Mesothelial cell of epicardium (in vitro differentiated cells): ENCODE measurements around the gene BRWD1. TPM values are rescaled to one million over a fixed set of nuclear protein-coding genes. Genes with fewer than 3 reads are reported as not detected.

ENCODE experiments used
- DNase-seq, 2 experiments: peaks; one replicate each; pipeline ENCODE4 v3.0.0; 2021; ENCODE audit warnings: low spot score in 2 of 2; ENCODE audit not compliant: unreplicated experiment in 2 of 2
- H3K27ac Mint-ChIP-seq: 2 replicates; pipeline ENCODE4 v1.8.0; 2021; ENCODE audit warnings: mixed read lengths
- H3K27me3 Mint-ChIP-seq: 2 replicates; pipeline ENCODE4 v1.8.0; 2021; ENCODE audit warnings: low read depth, mixed read lengths
- H3K36me3 Mint-ChIP-seq: 2 replicates; pipeline ENCODE4 v1.8.0; 2021; ENCODE audit warnings: mixed read lengths
- H3K4me1 Mint-ChIP-seq: 2 replicates; pipeline ENCODE4 v1.8.0; 2021; ENCODE audit warnings: mixed read lengths
- H3K4me3 Mint-ChIP-seq: 2 replicates; pipeline ENCODE4 v1.8.0; 2021; ENCODE audit warnings: mild to moderate bottlenecking, moderate library complexity, mixed read lengths
- H3K9me3 Mint-ChIP-seq: 2 replicates; pipeline ENCODE4 v1.8.0; 2021; ENCODE audit warnings: mixed read lengths
- total RNA-seq: library from RNA; stranded (reverse); gene quantifications from 3 replicates; pipeline ENCODE4 v1.2.1, GENCODE V29; 2021
- TF ChIP-seq, protein P1 (sequence below): fragments of 200-600 bp; sonication (generic); IDR thresholded peaks from one replicate; pipeline ENCODE4 v1.5.0; 2021; ENCODE audit warnings: antibody characterized with exemption; ENCODE audit not compliant: unreplicated experiment

Gene BRWD1
- total RNA-seq, 1 donor from 2014 or later = 65.9 TPM

DNA sequence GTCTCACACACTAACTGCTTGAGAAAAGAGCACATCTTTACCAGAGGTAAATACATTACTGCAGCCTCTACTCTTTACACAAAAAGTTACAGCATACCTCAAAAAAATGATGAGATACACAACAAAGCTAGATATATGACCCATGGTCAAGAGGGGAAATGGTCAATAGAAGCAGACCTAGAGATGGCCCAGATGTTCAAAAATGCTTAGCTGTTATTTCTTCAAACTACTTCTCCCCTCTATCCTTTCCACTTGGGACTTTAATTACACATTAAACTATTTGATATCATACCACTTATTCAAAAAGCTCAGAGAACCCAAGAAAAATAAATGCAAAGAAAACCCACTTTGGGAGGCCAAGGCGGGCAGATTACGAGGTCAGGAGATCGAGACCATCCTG lies 12.8 kb downstream of the BRWD1 start:
- H3K36me3 Mint-ChIP-seq = peaks cover 39% of the 10 kb centered on the region
- no peaks in the 10 kb centered on the region for H3K27me3 Mint-ChIP-seq
- peaks cover 13% of the 10 kb centered on the region for H3K9me3 Mint-ChIP-seq

DNA sequence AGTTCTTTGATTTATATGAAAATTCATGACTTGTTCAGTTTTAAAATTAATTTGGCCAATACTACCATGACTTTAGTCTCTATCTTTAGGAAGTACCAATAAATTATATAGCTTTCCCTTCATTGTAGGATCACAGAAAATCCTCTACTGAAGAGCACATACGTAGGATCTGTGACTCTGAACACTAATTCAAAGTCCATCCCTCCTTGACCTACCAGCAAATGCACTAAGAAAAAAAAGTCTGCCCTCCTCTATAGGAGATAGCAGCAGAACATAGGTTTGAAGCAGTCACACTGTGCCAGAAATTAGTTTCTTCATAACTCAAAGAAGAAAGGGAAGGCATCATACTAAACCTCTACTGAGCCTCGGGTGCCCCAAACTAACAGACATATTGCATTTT lies 16.5 kb downstream of the BRWD1 start:
- Mint-ChIP-seq H3K36me3 (peaks cover 55% of the 10 kb centered on the region), H3K27ac (no peak overlapping the region), H3K27me3 (no peaks in the 10 kb centered on the region), H3K9me3 (peaks cover 13% of the 10 kb centered on the region), H3K4me1 (no peaks in the 10 kb centered on the region), H3K4me3 (no peak overlapping the region)
- TF ChIP-seq, protein P1, sequence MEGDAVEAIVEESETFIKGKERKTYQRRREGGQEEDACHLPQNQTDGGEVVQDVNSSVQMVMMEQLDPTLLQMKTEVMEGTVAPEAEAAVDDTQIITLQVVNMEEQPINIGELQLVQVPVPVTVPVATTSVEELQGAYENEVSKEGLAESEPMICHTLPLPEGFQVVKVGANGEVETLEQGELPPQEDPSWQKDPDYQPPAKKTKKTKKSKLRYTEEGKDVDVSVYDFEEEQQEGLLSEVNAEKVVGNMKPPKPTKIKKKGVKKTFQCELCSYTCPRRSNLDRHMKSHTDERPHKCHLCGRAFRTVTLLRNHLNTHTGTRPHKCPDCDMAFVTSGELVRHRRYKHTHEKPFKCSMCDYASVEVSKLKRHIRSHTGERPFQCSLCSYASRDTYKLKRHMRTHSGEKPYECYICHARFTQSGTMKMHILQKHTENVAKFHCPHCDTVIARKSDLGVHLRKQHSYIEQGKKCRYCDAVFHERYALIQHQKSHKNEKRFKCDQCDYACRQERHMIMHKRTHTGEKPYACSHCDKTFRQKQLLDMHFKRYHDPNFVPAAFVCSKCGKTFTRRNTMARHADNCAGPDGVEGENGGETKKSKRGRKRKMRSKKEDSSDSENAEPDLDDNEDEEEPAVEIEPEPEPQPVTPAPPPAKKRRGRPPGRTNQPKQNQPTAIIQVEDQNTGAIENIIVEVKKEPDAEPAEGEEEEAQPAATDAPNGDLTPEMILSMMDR = no peak
- no peak for DNase-seq

More for the DNA sequence above, 12.8 kb downstream of the BRWD1 start:
- DNase-seq = no peak
- H3K4me3 Mint-ChIP-seq = no peak overlapping the region
- TF ChIP-seq, protein P1 = no peak
- H3K27ac Mint-ChIP-seq = no peak overlapping the region
- no peaks in the 10 kb centered on the region for H3K4me1 Mint-ChIP-seq

DNA sequence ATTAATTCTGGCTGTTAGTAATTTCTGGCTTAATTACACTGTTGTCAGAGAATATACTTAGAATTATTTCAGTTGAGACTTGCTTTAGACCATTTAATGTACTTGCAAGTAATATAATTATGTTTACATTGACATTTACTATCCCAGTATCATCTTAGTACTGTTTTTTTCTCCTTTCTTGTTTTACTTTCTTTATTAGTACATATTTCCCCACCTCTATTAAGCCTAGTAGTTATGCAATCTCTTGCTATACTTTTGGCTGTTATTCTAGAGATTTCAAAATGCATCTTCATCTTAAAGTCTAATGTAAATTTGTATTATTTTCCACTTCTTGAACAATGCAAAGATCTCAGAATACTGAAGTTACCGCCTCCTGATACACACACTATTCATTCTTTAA lies 24.4 kb downstream of the BRWD1 start:
- Mint-ChIP-seq H3K27me3 (no peaks in the 10 kb centered on the region), H3K4me1 (no peaks in the 10 kb centered on the region), H3K36me3 (peaks cover 65% of the 10 kb centered on the region), H3K9me3 (peaks cover 9% of the 10 kb centered on the region), H3K4me3 (no peak overlapping the region), H3K27ac (no peak overlapping the region)
- DNase-seq = no peak
- TF ChIP-seq, protein P1 = no peak

GRCh38 chr21:39282911-39283310 lies 30.5 kb downstream of the BRWD1 start:
- Mint-ChIP-seq H3K36me3 (peaks cover 41% of the 10 kb centered on the region), H3K4me1 (no peaks in the 10 kb centered on the region), H3K27me3 (no peaks in the 10 kb centered on the region), H3K27ac (no peak overlapping the region), H3K9me3 (no peaks in the 10 kb centered on the region), H3K4me3 (no peak overlapping the region)
- DNase-seq = no peak
- TF ChIP-seq, protein P1 = no peak

DNA sequence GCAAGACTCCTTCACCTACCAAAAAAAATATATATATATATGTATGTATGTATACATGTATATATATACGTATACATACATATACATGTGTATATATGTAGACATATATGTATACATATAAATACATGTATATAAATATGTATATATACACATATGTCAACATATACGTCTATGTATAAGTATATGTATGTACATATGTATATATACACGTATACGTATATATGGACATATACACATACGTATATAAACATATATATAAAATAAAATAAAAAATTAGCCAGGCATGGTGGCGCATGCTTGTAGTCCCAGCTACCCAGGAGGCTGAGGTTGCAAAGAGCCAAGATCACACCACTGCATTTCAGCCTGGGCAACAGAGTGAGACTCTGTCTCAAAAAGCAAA lies 31.6 kb downstream of the BRWD1 start:
- no peak overlapping the region for H3K27ac Mint-ChIP-seq
- peaks cover 32% of the 10 kb centered on the region for H3K36me3 Mint-ChIP-seq
- no peaks in the 10 kb centered on the region for H3K9me3 Mint-ChIP-seq
- no peaks in the 10 kb centered on the region for H3K27me3 Mint-ChIP-seq
- no peak overlapping the region for H3K4me3 Mint-ChIP-seq
- H3K4me1 Mint-ChIP-seq = no peaks in the 10 kb centered on the region
- TF ChIP-seq, protein P1 = no peak
- no peak for DNase-seq

GRCh38 chr21:39281207-39281606 lies 32.2 kb downstream of the BRWD1 start:
- Mint-ChIP-seq H3K27me3 (no peaks in the 10 kb centered on the region), H3K4me1 (no peaks in the 10 kb centered on the region), H3K27ac (peak overlapping the region; percentile 35), H3K9me3 (no peaks in the 10 kb centered on the region), H3K4me3 (no peak overlapping the region), H3K36me3 (peaks cover 31% of the 10 kb centered on the region)
- TF ChIP-seq, protein P1 = no peak
- DNase-seq = no peak
